ENCODE measurements around the gene A2ML1.

Gene A2ML1

DNA sequence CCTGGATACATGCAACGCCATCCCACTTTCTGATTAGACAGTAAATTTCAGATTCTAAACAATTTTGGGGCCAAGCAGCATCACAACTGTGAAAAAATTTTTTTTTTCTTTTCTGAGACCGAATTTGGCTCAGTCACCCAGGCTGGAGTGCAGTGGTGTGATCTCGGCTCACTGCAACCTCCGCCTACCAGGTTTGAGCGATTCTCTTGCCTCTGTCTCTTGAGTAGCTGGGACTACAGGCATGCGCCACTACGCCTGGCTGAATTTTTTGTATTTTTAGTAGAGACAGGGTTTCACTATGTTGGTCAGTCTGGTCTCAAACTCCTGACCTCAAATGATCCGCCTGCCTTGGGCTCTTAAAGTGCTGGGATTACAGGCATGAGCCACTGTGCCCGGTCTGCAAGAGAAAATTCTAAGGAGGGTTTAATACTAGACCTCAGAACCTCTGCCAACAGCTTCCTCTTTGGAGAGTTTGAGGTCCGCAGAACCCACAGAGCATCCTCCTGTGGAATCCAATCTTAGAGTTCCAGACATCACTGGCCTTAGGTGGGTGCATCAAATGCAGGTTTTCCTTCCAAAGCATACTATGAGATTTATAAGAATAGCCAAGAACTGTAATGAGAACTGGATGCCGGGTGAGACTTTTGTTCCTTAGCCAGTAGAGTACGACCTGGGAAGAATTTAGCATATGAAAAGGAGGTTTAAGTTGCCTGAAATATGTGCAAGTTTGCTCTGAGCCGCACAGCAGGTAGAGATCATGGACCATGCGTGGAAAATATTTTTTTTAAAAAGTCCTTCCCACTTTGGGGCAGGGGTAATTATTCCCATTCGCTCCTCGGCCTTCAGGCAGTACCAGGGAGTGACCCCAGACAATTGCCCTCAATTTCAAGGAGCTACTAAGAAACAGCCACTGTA, 84.1 kb downstream of the A2ML1 start:
- TF ChIP-seq, protein P1, sequence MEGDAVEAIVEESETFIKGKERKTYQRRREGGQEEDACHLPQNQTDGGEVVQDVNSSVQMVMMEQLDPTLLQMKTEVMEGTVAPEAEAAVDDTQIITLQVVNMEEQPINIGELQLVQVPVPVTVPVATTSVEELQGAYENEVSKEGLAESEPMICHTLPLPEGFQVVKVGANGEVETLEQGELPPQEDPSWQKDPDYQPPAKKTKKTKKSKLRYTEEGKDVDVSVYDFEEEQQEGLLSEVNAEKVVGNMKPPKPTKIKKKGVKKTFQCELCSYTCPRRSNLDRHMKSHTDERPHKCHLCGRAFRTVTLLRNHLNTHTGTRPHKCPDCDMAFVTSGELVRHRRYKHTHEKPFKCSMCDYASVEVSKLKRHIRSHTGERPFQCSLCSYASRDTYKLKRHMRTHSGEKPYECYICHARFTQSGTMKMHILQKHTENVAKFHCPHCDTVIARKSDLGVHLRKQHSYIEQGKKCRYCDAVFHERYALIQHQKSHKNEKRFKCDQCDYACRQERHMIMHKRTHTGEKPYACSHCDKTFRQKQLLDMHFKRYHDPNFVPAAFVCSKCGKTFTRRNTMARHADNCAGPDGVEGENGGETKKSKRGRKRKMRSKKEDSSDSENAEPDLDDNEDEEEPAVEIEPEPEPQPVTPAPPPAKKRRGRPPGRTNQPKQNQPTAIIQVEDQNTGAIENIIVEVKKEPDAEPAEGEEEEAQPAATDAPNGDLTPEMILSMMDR (IDR thresholded peaks at IDR 0.05; ENCODE audit: control insufficient read depth, insufficient read depth, low read depth, low read length, missing control alignments): no peak
- H3K4me3 ChIP-seq (ENCODE audit: control insufficient read depth, low read depth, low read length): no peak overlapping the region
- DNase-seq (ENCODE audit: low read depth): no peak

DNA sequence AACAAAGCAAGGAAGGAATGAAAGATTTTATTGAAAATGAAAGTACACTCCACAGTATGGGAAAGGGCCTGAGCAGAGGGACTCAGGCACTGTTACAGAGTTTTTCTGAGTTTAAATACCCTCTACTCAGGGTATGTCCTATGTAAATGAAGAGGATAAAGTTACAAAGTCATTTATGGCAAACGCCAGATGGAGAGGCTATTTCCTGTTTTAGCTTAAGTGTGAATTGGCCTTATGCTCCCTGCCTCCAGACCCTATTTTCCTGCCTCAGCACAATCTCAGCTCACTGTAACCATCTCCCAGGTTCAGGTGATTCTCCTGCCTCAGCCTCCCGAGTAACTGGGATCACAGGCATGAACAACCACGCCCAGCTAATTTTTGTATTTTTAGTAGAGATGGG, 85.1 kb downstream of the A2ML1 start:
- TF ChIP-seq, protein P1 (IDR thresholded peaks at IDR 0.05; ENCODE audit: control insufficient read depth, insufficient read depth, low read depth, low read length, missing control alignments): no peak
- H3K4me3 ChIP-seq (ENCODE audit: control insufficient read depth, low read depth, low read length): no peak overlapping the region
- DNase-seq (ENCODE audit: low read depth): no peak

DNA sequence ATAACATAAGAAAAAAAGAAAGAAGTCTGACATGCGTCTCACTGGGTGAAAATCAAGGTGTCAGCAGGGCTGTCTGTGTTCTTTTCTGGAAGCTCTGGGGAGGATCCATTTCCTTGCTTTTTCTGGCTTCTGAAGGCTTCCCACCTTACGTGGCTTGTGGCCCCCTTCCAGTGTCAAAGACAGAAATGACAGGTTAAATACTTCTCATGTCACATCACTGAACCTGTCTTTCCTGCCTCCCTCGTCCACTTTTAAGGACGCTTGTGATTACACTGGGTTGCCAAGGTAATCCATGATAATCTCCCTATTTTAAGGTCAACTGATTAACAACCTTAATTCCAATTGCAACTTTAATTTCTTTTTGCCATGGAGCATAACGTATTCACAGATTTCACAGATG, 87.3 kb downstream of the A2ML1 start:
- no peak for DNase-seq (ENCODE audit: low read depth)
- TF ChIP-seq, protein P1 (IDR thresholded peaks at IDR 0.05; ENCODE audit: control insufficient read depth, insufficient read depth, low read depth, low read length, missing control alignments): no peak
- H3K4me3 ChIP-seq (ENCODE audit: control insufficient read depth, low read depth, low read length): no peak overlapping the region

DNA sequence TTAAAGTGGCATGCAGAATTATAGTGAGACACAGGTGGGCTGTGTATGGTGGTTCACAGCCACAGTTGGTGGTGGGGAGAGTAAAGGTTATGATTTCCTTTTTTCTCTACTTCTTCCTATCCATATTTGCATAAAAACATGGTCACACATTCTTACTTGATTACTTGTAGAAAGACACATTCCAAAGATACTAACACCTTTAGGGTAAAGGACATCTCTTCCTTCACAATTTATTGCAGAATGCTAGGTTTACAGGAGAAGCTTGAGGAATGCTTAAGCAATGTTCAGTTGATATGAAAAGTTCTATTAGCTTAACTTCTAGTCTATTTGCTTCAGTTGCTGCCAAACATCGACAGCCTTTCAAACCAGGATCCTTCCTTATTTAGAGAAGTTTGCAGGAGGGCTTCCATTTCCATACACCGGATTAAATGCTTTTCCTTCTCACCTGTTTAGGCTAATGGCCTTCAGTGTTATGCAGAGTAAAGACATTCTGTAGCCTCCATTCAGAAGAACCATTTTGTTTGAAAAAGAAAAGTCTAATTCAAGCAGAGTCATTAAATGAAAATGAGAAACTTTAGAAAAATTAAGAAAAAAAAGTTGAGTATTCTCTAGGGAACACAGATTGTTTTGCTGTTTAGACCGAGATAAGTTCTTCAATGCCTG, 89.3 kb downstream of the A2ML1 start:
- DNase-seq (ENCODE audit: low read depth): no peak
- H3K4me3 ChIP-seq (ENCODE audit: control insufficient read depth, low read depth, low read length): no peak overlapping the region
- TF ChIP-seq, protein P1 (IDR thresholded peaks at IDR 0.05; ENCODE audit: control insufficient read depth, insufficient read depth, low read depth, low read length, missing control alignments): no peak

DNA sequence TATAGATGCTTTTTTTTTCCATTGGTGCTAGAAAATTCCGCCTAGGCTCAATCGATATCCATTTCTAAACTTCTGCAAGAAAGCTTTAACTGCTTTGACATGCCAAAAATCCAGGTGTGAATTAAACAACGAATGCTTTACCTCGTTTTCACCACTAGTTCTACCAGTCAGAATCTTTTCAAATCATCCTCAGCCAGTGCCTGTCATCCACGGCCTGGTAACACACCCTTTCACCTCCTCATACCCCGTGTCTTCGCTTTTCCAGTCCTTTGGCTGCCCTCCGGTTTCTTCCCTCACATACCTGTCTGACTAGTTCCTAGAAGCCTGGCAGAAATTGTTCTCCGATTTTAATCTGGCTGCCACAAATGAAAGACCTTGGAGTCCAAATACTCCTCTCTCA, 90.5 kb downstream of the A2ML1 start:
- DNase-seq (ENCODE audit: low read depth): no peak
- TF ChIP-seq, protein P1 (IDR thresholded peaks at IDR 0.05; ENCODE audit: control insufficient read depth, insufficient read depth, low read depth, low read length, missing control alignments): no peak
- no peak overlapping the region for H3K4me3 ChIP-seq (ENCODE audit: control insufficient read depth, low read depth, low read length)

DNA sequence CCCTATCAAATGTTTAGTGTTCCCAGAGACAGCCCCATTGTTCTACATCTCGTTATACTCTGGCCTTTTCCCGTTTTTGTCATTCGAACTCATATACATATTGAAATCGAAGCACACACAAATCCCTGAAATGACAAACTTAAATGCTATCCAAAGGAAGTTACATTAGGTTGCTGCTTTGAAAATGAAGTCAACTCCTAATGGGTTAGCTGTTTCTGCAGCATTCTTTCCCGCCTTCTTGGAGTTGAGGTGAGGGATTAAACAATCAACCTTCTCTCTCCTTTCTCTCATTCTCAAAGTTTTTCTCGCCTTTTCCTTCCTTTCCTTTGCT, 91.2 kb downstream of the A2ML1 start:
- TF ChIP-seq, protein P1 (IDR thresholded peaks at IDR 0.05; ENCODE audit: control insufficient read depth, insufficient read depth, low read depth, low read length, missing control alignments): no peak
- DNase-seq (ENCODE audit: low read depth): no peak
- peak overlapping the region; percentile 48 for H3K4me3 ChIP-seq (ENCODE audit: control insufficient read depth, low read depth, low read length)
